ENCODE measurements around the gene ARHGAP25.

DNA sequence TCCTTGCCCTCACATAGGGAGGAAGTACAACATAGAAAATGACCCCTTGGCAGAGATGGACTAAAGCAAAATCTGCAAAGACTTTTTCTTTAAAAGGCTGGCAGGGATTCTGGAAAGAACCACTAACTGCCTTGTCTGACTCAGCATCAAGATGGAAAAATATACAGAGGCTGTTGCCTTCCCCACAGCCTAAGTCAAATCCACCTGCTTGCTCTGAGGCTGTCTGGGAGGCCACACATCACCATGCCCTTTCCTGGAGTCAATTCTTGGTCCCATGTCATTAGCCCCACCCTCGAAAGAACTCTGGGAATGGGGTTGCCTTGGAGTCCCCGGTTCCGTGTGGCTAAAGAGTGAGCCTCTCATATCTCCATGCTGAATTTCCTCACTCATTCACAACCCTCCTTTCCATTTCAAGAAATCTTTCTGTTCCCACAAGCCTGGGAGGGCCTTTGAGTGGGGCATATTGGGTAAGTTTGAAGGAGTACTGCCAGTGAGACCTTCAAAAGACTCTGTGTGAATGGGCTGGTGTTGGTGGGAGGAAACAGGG, 97.1 kb downstream of the ARHGAP25 start:
- TF ChIP-seq POLR2A (IDR thresholded peaks at IDR 0.05; ENCODE audit: low read depth, low read length) (no peak), TAF1 (IDR thresholded peaks at IDR 0.05; ENCODE audit: borderline replicate concordance, low read depth, low read length) (no peak)

Data from GM12892 (cell line).